Renal pelvis (tissue), 4 donors: ENCODE results near the gene AGBL3. TPM values are rescaled to one million over a fixed set of nuclear protein-coding genes. Genes with fewer than 3 reads are reported as not detected.

Experiments used
- DNase-seq: peaks from one replicate; pipeline ENCODE4 v3.0.0-alpha.2; 2013
- polyA plus RNA-seq, 3 donors: library from polyadenylated mRNA; unstranded; fragments of 120-200 nt; gene quantifications; one replicate each; pipeline ENCODE4 v1.2.1, GENCODE V29; 2013; ENCODE audit not compliant: insufficient read length in 3 of 3

AGBL3 gene
- polyA plus RNA-seq, 3 donors = 7.3 to 14.1 (median 14.0) TPM

- no peak for DNase-seq
Measured at GRCh38 chr7:135143885-135144668, 157.8 kb downstream of the AGBL3 start.

GRCh38 chr7:135147341-135147898, 161.1 kb downstream of the AGBL3 start:
- DNase-seq = no peak

- no peak for DNase-seq
Measured at GRCh38 chr7:135147899-135148721, 161.8 kb downstream of the AGBL3 start, which contains the start of gene TMEM140. TMEM140 (plus strand) TSS chr7:135148072; CDS start chr7:135164442, 16,370 bp downstream.

GRCh38 chr7:135150072-135150782, 163.9 kb downstream of the AGBL3 start:
- no peak for DNase-seq

GRCh38 chr7:135151132-135151531, 164.8 kb downstream of the AGBL3 start:
- no peak for DNase-seq

GRCh38 chr7:135151533-135151932, 165.2 kb downstream of the AGBL3 start:
- DNase-seq = no peak

GRCh38 chr7:135152442-135152841, 166.1 kb downstream of the AGBL3 start:
- DNase-seq = no peak

GRCh38 chr7:135154734-135155133, 168.4 kb downstream of the AGBL3 start:
- no peak for DNase-seq

- DNase-seq = no peak
Measured at GRCh38 chr7:135156290-135156689, 170.0 kb downstream of the AGBL3 start.

GRCh38 chr7:135158141-135158655, 171.9 kb downstream of the AGBL3 start:
- no peak for DNase-seq

GRCh38 chr7:135158874-135159273, 172.6 kb downstream of the AGBL3 start:
- DNase-seq = no peak

- no peak for DNase-seq
Measured at GRCh38 chr7:135159359-135160085, 173.2 kb downstream of the AGBL3 start.

GRCh38 chr7:135160098-135160857, 174.0 kb downstream of the AGBL3 start:
- DNase-seq = no peak

- DNase-seq = no peak
Measured at GRCh38 chr7:135160858-135161653, 174.7 kb downstream of the AGBL3 start.

- DNase-seq = no peak
Measured at GRCh38 chr7:135161669-135162068, 175.4 kb downstream of the AGBL3 start.

- no peak for DNase-seq
Measured at GRCh38 chr7:135162382-135163001, 176.2 kb downstream of the AGBL3 start.

GRCh38 chr7:135164357-135165061, 178.2 kb downstream of the AGBL3 start:
- DNase-seq = no peak

GRCh38 chr7:135165862-135166261, 179.6 kb downstream of the AGBL3 start:
- no peak for DNase-seq
